ENCODE measurements around the gene DPH1. TPM values are rescaled to one million over a fixed set of nuclear protein-coding genes. Genes with fewer than 3 reads are reported as not detected.
"Not testable (repeated sequence)": the region's sequence is repeated elsewhere in the genome, so short reads cannot be mapped to it uniquely, and the experiment has no call there.

The DPH1 gene
- total RNA-seq, 1 donor from 2014 or later, result 38.8 TPM

DNA sequence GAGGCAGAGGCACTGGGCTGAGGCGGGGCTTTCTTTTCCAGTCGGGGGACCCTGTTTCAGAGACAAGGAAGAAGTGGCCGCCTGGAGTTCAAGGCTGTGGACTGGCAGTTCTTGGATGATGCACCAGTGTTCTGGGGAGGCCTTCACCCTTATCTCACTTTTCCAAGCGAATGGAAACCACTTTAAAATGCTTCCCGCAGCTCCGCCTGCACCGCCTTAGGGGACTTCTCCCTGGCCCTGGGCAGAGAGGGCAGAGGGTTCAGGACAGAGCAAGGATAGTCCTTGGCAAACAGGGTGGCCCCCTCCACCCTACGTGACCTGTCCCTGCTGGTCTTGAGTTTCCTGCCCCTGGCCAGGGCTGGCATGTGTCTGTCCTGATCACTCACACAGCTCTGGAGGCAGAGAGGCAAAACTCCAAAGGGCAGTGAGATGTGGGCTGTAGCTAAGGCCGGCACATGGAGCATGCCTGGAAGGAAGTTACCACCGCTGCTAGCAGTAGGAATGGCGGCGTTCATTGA, 25.5 kb upstream of the DPH1 start:
- peak; percentile 84 for DNase-seq (ENCODE audit: low spot score)
- peak; percentile 60 for ATAC-seq

DNA sequence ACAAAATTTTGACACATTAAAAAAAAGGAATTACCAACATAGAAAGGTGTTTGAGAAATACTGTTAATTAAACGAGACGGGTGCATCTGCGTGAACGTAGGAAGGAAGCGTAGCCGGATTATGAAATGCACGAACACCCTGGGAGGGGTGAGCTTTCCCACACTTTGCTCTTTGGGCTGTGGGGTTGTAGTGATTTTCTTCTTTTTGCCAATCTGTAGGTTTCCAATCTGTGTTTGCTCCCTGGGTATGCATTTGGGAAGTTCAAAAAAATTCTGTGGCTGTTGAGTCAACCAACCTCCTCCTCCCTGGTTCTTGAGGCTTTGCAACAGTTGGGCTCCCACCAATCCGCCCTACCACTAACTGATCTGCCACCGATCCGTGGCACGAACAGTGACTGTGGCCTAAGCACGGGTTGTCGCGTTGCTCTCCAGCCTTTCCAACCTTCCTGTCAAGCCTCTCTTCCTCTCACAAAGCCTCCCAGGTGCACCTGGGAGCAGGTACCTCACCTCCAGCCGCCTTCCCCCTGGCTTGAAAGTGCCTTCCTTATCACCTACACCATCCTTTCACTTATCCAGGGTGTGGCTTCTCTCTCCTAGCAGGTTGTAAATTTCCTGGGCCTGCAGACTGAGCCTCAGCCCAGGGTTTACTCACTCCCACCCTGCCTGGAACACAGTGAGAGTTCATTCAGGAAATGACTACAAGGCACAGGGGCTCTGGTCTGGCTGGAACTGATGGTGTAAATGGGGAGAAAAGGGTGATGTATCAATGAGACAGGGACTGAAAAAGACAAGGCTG, 21.4 kb upstream of the DPH1 start:
- ATAC-seq (no peak), DNase-seq (ENCODE audit: low spot score) (no peak)

DNA sequence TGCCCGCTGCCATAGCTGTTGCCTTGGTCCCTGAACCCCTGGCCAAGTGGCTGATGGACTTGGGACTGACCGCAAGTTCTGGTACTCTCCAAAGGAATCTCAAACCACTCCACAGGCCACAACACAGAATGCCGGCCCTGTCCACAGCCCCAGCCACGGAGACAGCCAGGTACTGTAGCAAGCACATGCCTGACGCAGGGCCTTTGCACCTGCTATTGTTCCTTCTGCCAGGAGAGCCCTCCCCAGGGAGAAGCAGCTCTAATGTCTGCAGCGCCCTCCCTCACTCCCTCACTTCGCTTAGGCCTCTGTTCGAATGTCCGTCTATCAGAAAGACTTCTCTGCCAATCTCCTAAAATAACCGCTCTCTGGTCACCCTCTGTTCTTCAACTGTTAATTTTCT, 20.2 kb upstream of the DPH1 start:
- ATAC-seq (no peak), DNase-seq (ENCODE audit: low spot score) (no peak)

DNA sequence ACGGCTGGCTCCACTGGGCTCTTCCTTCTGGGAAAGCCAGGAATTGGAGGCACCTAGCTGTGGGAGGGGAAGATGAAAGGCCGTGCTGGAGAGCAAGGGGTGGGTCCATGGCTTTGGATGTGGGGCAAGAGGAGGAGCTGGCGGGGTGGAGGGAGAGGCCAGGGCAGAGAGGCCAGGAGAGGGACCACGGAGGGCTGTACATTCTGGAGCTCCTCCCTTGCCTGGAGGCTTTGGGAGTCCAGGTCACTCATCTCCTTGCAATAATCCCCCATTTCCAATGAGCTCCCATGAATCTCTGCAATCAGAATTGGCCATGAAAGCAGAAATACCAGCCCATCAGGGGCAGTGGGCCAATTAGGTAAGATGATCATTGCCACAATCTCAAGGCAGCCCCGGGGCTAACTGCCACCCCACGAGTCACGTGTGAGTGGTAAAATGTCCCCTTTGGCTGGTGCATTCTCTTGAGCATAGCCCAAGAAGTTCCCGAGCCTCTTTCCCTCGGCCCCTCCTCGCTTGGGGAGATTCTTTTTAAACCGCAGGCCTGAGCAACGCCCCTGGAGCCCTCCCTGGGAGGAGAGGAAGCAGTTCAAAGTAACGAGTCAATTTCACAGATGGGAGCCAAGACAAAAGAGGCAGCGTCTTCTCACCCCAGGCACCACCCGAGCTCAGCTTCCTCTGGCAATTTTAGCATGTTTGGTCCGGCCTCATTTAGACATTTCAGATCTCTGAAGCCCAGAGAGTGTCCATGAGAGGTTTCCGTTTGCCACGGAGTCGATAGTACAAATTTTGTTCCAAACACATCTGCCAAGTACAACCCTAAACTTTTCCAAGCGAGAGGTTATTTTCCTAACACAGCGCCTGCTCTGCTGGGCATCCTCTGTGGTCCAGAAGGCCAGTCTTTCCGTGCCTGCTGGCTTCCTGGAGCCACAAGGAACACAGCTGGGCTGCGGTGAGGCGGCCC, 18.3 kb upstream of the DPH1 start:
- DNase-seq (ENCODE audit: low spot score) (peak; percentile 83), ATAC-seq (peak; percentile 81)

DNA sequence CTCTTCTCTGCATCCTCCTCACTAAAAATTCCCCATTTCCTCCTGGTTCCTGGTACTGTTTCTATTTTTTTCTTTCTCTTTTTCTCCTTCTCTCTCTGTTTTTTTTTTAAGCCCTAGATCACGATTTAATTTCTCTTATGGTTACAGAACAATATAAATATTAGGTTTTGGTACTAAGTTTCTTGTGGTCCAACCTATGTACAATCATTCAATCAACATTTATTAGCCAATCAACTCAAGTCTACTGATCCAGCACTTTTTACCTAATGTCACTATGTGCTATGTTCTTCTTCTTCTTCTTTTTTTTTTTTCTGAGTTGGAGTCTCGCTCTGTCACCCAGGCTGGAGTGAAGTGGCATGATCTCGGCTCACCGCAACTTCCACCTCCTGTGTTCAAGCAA, 17.5 kb upstream of the DPH1 start:
- no peak for DNase-seq (ENCODE audit: low spot score)
- ATAC-seq, result no peak

DNA sequence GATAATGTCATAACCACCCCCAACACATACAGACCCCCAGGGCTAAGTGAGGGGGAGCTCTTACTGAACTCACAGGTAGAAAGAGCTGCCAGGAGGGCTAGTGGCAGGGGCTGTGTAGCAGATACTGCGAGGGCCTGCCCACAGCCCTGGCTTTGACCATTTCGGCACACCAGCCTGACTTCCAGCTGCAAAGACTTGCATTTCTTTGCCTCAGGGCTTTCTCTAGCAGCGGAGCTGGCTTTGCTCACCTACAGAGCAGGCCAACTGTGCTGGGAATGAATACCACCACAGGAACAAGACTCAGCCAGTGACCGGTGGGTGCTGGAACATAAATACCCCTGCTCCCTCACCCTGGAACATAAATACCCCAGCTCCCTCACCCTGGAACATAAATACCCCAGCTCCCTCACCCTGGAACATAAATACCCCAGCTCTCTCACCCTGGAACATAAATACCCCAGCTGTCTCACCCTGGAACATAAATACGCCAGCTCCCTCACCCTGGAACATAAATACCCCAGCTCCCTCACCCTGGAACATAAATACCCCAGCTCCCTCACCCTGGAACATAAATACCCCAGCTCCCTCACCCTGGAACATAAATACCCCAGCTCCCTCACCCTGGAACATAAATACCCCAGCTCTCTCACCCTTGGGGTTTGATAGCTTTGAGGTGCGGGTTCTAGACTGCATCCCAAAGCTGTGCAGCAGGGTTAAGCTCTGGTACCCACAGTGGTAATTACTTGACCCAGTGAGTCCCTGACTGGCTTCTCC, 16.5 kb upstream of the DPH1 start:
- ATAC-seq; DNase-seq (ENCODE audit: low spot score): not testable (repeated sequence)

DNA sequence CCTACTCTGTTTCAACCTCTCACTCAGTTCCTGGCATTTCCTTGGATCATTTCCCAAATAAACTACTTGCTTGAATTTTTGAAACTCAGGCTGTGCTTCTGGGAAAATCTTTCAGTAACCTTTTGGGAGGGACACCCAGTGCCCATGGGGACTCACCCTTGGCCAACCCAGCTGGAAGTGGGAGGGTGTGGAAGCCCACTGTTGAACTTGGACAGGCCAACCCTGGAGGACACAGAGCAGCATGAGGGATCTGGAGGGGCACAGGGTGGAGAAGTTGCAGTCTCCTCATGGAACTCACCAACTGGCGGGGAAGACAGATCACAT, 16.0 kb upstream of the DPH1 start:
- ATAC-seq (no peak), DNase-seq (ENCODE audit: low spot score) (no peak)

DNA sequence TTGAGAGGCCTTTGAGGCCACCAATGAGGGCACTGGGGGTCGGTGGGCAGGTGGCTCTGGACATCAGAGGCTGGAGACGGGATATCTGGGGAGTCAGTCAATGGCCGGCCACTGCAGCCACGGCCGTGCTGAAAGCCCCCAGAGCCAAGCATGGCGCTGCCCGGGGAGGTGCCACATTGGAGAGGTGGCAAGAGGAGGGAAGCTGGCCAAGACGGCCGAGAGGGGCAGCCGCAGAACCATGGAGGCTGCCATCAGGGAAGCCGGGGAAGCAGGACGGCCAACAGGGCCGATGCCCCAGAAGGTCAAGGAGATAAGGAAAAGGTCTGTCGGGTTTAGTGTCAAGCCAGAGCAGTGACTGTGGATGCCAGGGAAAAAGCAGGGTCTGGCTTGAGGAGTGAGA, 14.6 kb upstream of the DPH1 start:
- DNase-seq (ENCODE audit: low spot score), result no peak
- no peak for ATAC-seq

DNA sequence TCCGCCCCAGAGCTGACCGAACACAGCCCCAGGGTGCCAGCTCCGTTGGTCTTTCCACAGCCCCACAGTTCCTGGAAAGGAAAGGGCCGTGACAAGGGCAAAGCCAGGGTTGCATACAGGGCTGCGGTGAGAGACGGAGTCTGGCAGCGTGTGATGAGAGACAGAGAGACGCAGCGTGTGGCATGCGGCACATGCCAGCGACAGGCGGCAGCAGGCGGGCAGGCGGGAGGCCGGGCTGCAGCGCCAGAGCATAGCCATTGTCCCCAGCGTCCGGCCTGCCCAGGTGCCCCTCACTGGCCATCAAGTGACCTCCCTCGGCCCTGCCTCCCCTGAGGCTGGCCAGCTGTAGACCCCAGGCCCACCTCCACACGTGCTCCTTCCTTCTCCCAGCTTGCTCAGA, 13.5 kb upstream of the DPH1 start:
- ATAC-seq, result no peak
- DNase-seq (ENCODE audit: low spot score), result no peak

DNA sequence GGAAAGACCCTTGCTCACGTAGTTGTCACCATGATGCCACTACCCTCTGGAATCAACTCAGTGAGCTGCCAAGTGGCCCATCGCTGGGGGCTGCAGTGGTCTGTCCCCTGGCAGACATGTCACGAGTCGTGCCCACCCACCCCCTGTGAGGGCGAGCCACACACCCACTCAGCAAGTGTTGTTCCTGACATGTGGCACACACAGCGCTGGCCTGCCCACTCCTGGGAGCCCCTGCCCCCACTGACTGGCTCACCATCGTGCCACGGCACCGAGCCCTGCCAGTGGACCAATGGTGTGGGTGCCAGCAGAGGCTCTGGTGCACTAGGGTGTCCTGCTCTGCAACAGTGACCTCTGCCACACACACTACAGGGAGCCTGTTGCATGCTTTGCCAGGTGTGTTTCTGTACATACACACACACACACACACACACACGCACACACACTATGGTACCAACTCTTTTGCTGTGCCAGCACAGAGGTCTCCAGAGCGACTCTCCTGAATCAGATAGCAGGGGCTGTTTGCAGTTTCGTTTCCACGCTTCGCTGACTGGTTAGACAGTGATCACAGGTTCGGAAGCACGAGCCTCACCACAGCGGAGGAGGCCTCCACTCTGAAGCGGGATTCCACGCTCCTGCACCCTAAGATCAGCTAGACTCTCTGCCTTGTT, 12.5 kb upstream of the DPH1 start:
- peak; percentile 81 for ATAC-seq
- peak; percentile 65 for DNase-seq (ENCODE audit: low spot score)

DNA sequence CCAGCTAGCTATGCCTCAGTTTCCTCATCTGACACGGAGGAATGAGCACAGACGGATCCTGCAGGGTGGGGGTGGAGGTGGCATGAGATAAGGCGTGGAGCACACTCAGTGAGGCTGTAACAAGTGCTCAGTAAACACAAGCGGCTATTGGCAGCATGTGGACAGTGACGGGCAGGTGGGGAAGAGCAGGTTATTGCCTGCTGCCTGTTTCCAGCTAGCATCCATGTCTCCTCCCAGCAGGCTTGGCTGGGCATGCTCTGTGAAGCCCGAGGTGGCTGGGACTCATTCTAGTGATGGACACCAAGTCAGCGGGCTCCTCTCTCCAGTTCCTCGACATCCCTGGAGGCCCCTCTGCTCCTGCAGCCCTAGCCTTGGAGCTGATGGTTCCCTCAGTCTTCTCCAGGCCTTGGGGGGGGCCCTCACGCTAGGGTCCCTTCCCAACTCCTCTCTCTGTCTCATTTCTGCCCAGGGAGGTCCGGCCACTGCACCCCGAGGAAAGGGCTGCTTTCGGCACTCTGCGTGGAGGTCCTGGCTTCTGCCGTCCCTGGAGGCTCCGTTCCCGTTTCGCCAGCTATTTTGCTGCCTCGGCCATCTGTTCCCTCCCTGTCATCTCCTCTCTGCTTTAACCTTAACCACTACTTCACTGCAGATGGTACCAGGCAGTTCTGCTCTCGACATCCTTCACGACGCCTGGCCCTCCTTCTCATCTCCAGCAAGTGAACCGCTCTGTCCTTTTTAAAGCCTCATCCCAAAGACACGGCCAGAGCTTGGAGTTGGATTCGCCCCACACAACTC, 11.0 kb upstream of the DPH1 start:
- ATAC-seq (peak; percentile 5), DNase-seq (ENCODE audit: low spot score) (no peak)

DNA sequence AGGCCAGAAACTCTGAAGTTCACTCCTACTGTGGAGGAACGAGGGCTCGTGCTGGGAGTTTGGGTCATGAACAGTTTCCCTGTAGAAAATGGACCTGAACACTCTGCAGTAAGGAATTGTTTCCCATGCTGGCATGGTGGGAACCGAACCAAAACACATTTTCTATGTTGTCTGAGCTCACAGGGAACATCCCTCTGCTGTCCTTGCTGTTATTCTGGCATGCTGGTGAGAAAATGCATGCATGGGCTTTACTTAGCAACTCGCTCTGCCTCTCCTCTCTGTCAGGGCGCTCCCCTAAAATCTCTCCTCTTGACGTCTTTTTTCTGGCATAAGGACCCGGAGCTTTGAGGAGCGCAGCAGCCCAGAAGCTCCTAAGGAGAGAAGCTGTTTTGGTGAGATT, 10.2 kb upstream of the DPH1 start:
- ATAC-seq (no peak), DNase-seq (ENCODE audit: low spot score) (no peak)

DNA sequence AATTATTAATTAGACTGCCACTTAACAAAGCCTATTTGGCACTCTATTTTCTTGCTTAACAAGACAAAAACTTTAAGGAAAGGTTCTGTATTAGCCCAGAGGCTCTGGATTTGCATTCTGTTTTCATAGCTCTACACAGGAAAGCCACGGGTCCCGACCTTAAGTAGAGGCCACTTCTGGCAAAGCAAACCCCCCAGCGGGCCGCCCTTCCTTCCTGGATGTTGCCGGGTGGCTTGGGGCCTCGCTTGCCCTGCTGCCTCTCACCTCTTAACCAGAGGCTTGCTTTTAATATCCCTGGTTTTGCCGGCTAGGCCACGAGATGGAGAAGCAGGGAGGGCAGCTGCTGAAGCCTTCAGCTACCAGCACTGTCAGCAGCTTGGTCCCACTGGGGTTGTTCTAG, 9.2 kb upstream of the DPH1 start:
- ATAC-seq (no peak), DNase-seq (ENCODE audit: low spot score) (no peak)

DNA sequence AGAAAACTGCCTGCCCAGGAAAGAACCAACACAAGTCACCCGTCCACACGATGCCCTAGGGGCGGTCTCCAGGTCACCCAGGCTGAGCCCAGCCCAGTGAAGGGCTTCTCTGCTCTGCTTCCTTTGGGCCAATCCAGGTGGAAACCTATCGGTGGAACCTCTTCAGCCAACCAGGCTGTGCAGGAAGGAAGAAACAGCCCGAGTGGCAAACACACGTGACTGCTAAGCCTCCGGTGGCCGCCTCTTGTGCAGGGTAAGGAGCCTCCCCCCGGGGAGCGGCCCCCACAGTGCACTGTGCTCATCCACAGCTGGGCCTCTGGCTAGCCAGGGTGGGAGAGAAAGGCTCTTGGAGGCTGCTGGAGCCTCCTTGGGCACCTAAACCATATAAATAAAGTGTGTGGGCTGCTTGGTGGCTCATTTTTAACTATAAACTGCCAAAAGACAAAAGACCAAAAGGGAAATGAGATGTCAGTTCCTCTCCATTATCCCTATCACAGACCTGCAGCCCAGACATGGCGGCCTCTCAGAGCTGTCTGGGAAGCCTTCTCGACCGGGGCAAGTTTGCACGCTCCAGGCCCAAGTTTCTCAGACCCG, 7.2 kb upstream of the DPH1 start:
- ATAC-seq, result no peak
- no peak for DNase-seq (ENCODE audit: low spot score)

DNA sequence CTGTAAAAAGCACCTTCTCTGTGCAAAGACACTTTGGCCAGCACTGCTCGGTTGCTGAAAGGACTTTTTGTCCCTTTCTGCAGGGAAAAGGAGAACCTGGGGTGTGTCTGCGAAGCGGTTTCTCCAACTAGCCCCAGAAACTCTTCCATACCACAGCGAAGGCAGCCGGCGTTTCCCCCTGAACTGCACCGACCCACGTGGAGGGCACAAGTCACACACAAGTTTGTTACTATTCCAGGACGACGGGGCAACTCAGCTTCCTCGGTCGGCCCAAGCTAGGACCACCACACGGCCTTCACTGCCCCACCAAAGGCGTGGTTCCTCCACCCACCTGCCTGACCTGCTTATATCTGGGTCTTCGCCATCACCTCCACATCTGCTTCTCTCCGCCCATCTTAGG, 6.7 kb upstream of the DPH1 start:
- no peak for ATAC-seq
- DNase-seq (ENCODE audit: low spot score), result no peak

DNA sequence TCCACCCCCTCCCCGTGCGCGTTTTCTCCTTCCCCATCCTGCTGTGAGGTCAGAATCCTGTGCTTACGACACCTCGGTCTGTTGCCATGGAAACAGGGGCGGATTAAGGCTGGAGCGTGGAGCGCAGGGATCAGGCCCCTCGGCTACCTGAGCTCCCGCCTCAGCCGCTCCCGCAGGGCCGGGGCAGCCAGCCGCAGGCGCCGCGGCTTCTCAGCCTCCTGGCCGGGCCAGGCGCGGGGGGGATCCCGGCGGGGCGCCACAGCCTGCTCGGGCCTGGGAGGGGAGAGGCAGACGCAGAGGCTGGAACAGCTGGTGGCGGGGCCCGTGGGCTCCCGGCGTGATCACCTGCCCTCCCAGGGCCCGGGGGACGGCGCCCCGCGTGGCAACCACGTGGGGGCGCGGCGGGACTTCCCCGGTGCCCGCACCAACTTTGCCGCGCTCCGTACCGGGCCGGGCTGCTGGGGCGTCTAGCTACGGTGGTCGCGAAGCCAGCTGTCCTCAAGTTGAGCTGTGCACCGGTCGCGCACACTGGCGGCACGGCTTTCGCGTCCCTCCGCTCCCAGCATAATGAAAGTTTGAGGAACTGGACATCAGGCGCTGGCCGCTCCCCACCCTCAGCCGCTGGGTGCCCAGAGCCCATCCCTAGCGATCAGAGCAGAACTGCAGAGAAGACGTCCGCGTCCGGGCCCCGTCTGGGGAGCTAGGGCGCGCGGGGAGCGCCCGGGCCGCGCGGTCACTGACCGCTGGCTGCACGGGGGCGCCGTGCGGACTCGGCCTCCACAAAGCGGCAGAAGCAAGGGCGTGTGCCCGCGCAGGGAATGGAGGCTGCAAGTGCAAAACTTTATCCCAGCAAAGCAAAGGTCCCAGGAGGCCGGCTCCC, 6.0 kb upstream of the DPH1 start:
- peak; percentile 45 for ATAC-seq
- DNase-seq (ENCODE audit: low spot score), result peak; percentile 73

DNA sequence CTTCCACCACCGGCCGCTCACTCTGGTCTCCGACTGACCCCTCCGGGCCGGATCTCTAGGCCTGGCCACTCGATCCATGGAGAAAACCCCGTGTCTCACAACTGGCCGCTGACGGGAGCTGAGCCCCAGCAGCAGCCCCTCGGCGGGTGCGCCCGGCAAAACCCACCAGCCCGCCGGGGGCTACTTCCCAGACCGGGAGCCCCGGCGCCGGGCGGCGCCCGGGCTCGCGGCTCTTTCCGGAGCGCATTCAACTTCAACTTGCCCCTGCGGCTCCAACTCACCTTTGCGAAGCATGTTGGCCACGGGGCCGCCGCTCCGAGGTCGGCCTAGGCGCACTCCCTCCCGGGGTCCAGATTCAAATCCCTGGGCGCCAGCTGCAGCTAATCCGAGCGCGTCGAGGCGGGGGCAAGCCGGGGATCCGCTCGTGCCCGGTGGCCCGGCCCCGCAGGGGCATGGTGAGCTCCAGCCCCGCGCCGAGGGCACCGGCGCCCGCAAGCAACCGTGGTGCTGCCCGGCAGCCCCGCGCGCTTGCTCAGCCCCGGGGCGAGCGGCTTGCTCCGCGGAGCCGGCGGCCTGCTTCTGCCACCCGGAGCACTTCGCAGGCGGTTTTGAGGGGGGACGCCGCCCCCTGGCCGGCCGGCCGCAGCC, 5.3 kb upstream of the DPH1 start:
- DNase-seq (ENCODE audit: low spot score) (no peak), ATAC-seq (peak; percentile 22)

DNA sequence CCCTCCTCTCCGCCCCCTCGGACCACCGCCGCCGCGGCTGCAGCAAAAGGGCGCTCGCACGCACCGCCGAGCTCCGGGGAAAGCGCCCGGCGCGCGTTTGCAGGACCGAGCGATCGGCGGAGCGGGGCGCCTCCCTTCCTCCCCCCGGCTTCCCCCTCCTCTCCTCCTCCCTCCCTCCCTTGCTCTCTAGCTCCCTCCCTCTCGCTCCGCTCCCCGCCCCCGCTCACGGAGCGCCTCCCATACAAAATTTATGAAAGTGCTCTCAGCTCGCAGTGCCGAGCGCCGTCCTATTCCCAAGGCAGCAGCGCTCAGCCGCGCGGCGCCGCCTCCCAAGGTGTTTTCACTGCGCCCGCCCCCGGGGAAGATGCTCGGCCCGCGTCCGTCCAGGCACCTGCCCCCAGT, 4.7 kb upstream of the DPH1 start, which contains the start of gene RTN4RL1:
RTN4RL1 (minus strand) TSS at position 115 of the 402 bp plus-strand sequence. CDS start 469 bp downstream, outside the sequence.
- ATAC-seq (peak; percentile 67), DNase-seq (ENCODE audit: low spot score) (peak; percentile 76)

All from left lobe of liver (tissue), 2 donors.